ENCODE data around the gene ANK2.
"Not testable (repeated sequence)": the region's sequence is repeated elsewhere in the genome, so short reads cannot be mapped to it uniquely, and the experiment has no call there.

Gene ANK2

GRCh38 chr4:113031212-113031611, 18.2 kb upstream of the ANK2 start:
- ATAC-seq (no peak), DNase-seq (no peak)
- no peaks in the 10 kb centered on the region for H3K9me3 Mint-ChIP-seq
- no peaks in the 10 kb centered on the region for H3K4me1 Mint-ChIP-seq
- H3K4me3 Mint-ChIP-seq = no peak overlapping the region
- H3K27ac Mint-ChIP-seq = no peak overlapping the region
- H3K27me3 Mint-ChIP-seq = peaks cover 10% of the 10 kb centered on the region

- ATAC-seq = no peak
- Mint-ChIP-seq H3K9me3 (no peaks in the 10 kb centered on the region), H3K27ac (no peak overlapping the region), H3K4me3 (no peak overlapping the region), H3K27me3 (no peaks in the 10 kb centered on the region), H3K4me1 (no peaks in the 10 kb centered on the region)
- DNase-seq = no peak
Observed at GRCh38 chr4:113040793-113041192, 8.7 kb upstream of the ANK2 start.

DNA sequence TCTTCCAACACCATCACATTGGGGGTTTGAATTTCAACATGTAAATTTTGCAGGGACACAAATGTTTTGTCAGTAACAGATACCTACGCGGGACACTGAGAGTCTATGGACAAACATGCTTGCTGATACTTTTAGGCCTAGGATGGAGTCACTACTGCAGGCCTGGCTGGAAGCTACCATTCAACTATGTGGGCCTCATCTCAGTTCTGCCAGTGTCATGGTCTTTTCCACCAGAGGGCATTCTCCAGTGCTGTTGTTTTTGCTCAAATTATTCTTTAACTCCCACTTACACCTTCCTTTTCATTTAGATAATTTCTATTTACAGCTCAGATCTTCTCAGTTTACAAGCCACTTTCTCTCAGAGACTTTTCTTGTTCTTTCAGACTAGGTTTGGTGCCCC, 7.0 kb upstream of the ANK2 start:
- DNase-seq (no peak), ATAC-seq (no peak)
- H3K27ac Mint-ChIP-seq = no peak overlapping the region
- no peak overlapping the region for H3K4me3 Mint-ChIP-seq
- no peaks in the 10 kb centered on the region for H3K9me3 Mint-ChIP-seq
- no peaks in the 10 kb centered on the region for H3K4me1 Mint-ChIP-seq
- peaks cover 3% of the 10 kb centered on the region for H3K27me3 Mint-ChIP-seq

GRCh38 chr4:113043591-113043990, 5.9 kb upstream of the ANK2 start:
- Mint-ChIP-seq H3K9me3 (no peaks in the 10 kb centered on the region), H3K27me3 (peaks cover 6% of the 10 kb centered on the region), H3K27ac (no peak overlapping the region), H3K4me3 (no peak overlapping the region), H3K4me1 (no peaks in the 10 kb centered on the region)
- DNase-seq = no peak
- ATAC-seq = no peak

DNA sequence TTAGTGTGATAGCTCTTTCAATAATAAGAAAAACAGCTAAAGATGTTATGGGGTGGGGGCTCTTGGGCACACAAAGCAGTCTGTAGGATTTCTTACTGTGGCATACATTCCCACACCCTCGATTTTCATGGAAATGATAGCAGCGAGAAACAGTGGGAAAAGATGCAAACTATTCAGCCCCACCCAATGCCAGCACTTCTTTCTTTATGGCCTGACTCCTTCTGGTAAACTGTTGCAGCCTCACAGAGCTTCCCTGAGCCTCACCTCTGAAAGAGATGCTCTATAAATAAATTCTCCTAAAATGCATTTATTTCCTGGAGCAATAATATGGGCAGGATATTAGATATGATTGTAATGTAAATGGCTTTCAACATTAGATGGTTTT, 910 bp downstream of the ANK2 start:
- Mint-ChIP-seq H3K4me3 (no peak overlapping the region), H3K4me1 (no peaks in the 10 kb centered on the region), H3K27me3 (peaks cover 6% of the 10 kb centered on the region), H3K27ac (no peak overlapping the region), H3K9me3 (no peaks in the 10 kb centered on the region)
- DNase-seq (no peak), ATAC-seq (no peak)

- ATAC-seq (no peak), DNase-seq (no peak)
- Mint-ChIP-seq H3K27me3 (peaks cover 6% of the 10 kb centered on the region), H3K4me3 (no peak overlapping the region), H3K9me3 (no peaks in the 10 kb centered on the region), H3K4me1 (no peaks in the 10 kb centered on the region), H3K27ac (no peak overlapping the region)
Observed at GRCh38 chr4:113050837-113051236, 1.4 kb downstream of the ANK2 start.

DNA sequence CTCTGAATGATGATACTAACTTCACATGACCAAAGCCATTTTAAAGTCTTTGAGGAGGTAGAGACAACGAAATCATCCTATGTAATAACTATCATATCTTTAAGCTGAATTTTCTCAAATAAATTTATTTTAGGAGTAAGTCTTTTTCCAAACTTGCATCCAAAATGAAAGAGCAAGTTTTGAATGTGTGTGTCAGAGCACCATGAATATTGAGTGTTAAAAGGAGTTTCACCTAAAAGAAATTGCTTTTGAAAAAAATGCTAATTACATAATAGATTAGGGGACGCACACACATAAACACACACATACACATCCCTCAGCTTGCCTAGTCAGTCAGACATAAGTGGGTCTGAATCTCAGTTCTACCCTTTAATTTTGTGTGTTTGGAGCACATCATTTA, 1.9 kb downstream of the ANK2 start:
- no peak for ATAC-seq
- no peak overlapping the region for H3K4me3 Mint-ChIP-seq
- no peak overlapping the region for H3K27ac Mint-ChIP-seq
- H3K27me3 Mint-ChIP-seq = peaks cover 6% of the 10 kb centered on the region
- no peak for DNase-seq
- H3K4me1 Mint-ChIP-seq = no peaks in the 10 kb centered on the region
- no peaks in the 10 kb centered on the region for H3K9me3 Mint-ChIP-seq

- Mint-ChIP-seq H3K4me1 (no peaks in the 10 kb centered on the region), H3K27ac (no peak overlapping the region), H3K9me3 (no peaks in the 10 kb centered on the region), H3K27me3 (peaks cover 3% of the 10 kb centered on the region), H3K4me3 (no peak overlapping the region)
- peak in 1 of 2 donors; percentile 10 for DNase-seq
- ATAC-seq = peak; percentile 75
Observed at GRCh38 chr4:113052379-113052951, 3.0 kb downstream of the ANK2 start.

DNA sequence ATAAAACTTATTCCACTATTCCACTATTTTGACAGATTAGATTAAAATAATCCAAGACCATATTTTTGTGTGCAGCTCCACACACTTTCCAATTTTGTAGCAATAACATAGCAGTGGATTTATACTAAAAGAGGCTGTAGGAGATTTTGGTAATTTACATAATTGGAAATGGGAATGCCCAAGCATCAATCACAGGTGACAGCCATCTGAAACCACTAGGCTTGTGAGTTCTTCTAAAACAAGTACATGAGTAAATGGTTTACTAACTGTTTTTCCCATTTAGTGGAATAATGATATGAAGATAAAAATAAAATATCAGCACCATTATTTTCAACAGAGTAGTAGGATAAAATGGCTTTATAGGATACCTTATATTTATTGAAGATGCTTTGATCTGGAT, 4.4 kb downstream of the ANK2 start:
- ATAC-seq (no peak), DNase-seq (no peak)
- Mint-ChIP-seq H3K9me3 (no peaks in the 10 kb centered on the region), H3K27me3 (no peaks in the 10 kb centered on the region), H3K4me1 (no peaks in the 10 kb centered on the region), H3K4me3 (no peak overlapping the region), H3K27ac (no peak overlapping the region)

- H3K4me1 Mint-ChIP-seq = no peaks in the 10 kb centered on the region
- H3K9me3 Mint-ChIP-seq = no peaks in the 10 kb centered on the region
- no peak overlapping the region for H3K4me3 Mint-ChIP-seq
- no peak overlapping the region for H3K27ac Mint-ChIP-seq
- no peak for DNase-seq
- no peaks in the 10 kb centered on the region for H3K27me3 Mint-ChIP-seq
- no peak for ATAC-seq
Observed at GRCh38 chr4:113056318-113056717, 6.9 kb downstream of the ANK2 start.

DNA sequence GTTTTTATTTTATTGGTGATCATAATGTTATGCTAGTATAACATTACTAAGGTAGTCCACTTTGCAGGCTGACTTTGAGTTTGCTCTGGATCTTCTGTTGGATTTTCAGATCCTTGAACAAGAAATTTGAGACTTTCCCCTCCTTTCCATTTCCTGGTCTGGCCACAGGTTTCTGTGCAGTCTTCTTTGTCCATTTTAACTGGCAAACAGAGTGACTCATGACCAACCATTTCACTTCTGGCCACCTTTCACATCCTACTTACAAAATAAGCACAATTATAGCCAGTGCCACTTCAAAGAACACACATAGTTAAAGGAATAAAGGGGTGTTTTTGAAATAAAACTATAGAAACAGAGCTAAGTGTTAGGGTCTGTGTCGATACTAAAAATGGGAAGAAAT, 8.4 kb downstream of the ANK2 start:
- H3K4me3 Mint-ChIP-seq = no peak overlapping the region
- H3K4me1 Mint-ChIP-seq = no peaks in the 10 kb centered on the region
- no peaks in the 10 kb centered on the region for H3K9me3 Mint-ChIP-seq
- no peaks in the 10 kb centered on the region for H3K27me3 Mint-ChIP-seq
- DNase-seq (no peak), ATAC-seq (no peak)
- no peak overlapping the region for H3K27ac Mint-ChIP-seq

GRCh38 chr4:113059449-113060182, 10.2 kb downstream of the ANK2 start:
- no peak overlapping the region for H3K27ac Mint-ChIP-seq

DNA sequence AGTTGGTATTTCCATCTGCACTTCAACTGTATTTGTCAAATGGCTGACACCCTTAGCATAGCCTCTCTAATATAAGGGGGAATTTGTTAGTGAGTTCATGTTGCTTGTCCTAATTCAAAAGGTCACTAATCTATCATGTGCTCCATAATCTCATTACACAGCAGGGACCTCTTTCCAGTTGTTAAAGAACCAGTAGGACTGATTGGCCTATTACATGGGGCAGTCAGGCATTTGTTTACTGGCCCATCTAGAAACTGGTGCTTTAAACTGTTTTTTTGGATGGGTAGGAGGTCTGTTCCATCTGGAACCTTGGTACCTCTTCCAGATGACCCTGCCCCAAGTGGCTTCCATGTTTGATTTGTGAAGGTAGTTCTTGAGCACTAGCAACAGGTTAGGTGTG, 11.4 kb downstream of the ANK2 start:
- H3K9me3 Mint-ChIP-seq = no peaks in the 10 kb centered on the region
- no peak overlapping the region for H3K4me3 Mint-ChIP-seq
- ATAC-seq = no peak
- H3K27me3 Mint-ChIP-seq = no peaks in the 10 kb centered on the region
- no peak overlapping the region for H3K27ac Mint-ChIP-seq
- no peak for DNase-seq
- no peaks in the 10 kb centered on the region for H3K4me1 Mint-ChIP-seq

More at GRCh38 chr4:113059449-113060182, 10.2 kb downstream of the ANK2 start:
- DNase-seq (no peak), ATAC-seq (no peak)
- Mint-ChIP-seq H3K4me1 (no peaks in the 10 kb centered on the region), H3K9me3 (no peaks in the 10 kb centered on the region), H3K27me3 (no peaks in the 10 kb centered on the region), H3K4me3 (no peak overlapping the region)

DNA sequence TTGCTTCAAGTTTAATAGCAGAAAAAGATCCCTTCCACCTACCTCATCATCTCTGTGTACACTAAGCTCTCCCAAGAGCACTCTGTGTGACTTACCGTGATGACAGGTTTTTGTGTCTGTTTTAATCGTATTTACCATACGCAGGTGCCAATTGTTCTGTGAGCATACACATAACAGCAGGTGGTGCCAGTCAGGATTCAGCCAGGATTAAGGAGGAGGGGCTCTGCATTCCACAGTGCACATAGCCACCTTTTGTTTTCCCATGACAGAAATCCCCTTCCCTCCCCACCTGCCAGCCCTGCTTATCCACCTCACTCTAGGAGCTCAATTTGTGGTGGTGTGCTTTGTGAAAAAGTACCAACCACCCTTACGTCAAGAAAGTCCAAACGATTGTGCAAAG, 14.8 kb downstream of the ANK2 start:
- Mint-ChIP-seq H3K27ac (no peak overlapping the region), H3K4me3 (no peak overlapping the region), H3K9me3 (no peaks in the 10 kb centered on the region), H3K4me1 (no peaks in the 10 kb centered on the region), H3K27me3 (no peaks in the 10 kb centered on the region)
- DNase-seq = no peak
- ATAC-seq = no peak

DNA sequence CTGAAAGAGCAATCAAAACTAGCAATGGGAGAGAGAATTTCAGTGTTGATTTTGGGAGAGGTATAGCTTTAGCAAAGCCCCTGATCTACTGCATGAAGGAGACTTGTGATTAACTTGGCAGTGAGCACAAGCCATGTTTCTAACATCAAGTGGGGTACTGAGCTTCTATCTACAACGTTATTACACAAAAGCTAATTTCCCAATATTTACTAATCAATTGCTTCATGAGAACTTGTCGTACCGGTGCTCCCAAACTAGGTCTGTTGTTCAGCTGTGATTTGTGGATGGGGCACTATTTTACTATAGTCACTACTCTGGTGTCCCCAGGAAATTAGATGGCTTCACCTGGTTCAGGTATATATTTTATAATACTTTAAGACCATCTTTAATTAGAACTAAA, 16.2 kb downstream of the ANK2 start:
- no peak overlapping the region for H3K4me3 Mint-ChIP-seq
- H3K27ac Mint-ChIP-seq = no peak overlapping the region
- DNase-seq (no peak), ATAC-seq (no peak)
- H3K27me3 Mint-ChIP-seq = no peaks in the 10 kb centered on the region
- no peaks in the 10 kb centered on the region for H3K4me1 Mint-ChIP-seq
- H3K9me3 Mint-ChIP-seq = no peaks in the 10 kb centered on the region

GRCh38 chr4:113068771-113069170, 19.3 kb downstream of the ANK2 start:
- not testable (repeated sequence) for H3K27me3 Mint-ChIP-seq, H3K27ac Mint-ChIP-seq, DNase-seq, ATAC-seq, H3K9me3 Mint-ChIP-seq, H3K4me1 Mint-ChIP-seq, H3K4me3 Mint-ChIP-seq

All from stimulated activated naive CD8-positive, alpha-beta T cell treated with anti-CD3 and anti-CD28 coated beads, Interleukin-15, amount 100 ng/mL, for 72 hours (primary cell).